ENCODE data around the gene ZRANB3. TPM values are rescaled to one million over a fixed set of nuclear protein-coding genes. Genes with fewer than 3 reads are reported as not detected.

The ZRANB3 gene
- total and polyA plus RNA-seq, 10 of the 15 experiments (the other 5 are each of a cell fraction or from before 2014, with no cell fraction given) = 5.6 to 11.4 (median 9.9) TPM

- no peak for FAIRE-seq
- POLR2A ChIA-PET = no interaction called here
- in situ Hi-C loops (cut with MboI) (no loop called here), intact Hi-C loops (cut with micrococcal nuclease; ENCODE audit: unreplicated experiment) (no loop called here)
- no peak for DNase-seq (ENCODE audit: low read depth, low spot score)
- Histone ChIP-seq H4K20me1 (ENCODE audit: control insufficient read depth, insufficient read depth) (no peaks in the 10 kb centered on the region), H3K27me3 (replicated peaks in 1 of 2; ENCODE audit: control insufficient read depth in 2 of 2, insufficient read depth in 2 of 2, low read length in 1 of 2) (no peaks in the 10 kb centered on the region), H3K36me3 (ENCODE audit: control insufficient read depth in 2 of 2, insufficient read depth in 2 of 2, low read length in 1 of 2) (no peaks in the 10 kb centered on the region), H3K4me2 (ENCODE audit: control insufficient read depth, insufficient read depth) (no peak overlapping the region), H3K79me2 (ENCODE audit: control insufficient read depth, insufficient read depth, low read length) (no peaks in the 10 kb centered on the region), H3K9ac (ENCODE audit: control insufficient read depth, insufficient read depth, low read length) (no peak overlapping the region), H2AFZ (ENCODE audit: control insufficient read depth, low read depth, low read length) (no peak overlapping the region), H3K9me3 (replicated peaks; ENCODE audit: control insufficient read depth, insufficient read depth, low read length) (no peaks in the 10 kb centered on the region), H3K4me1 (ENCODE audit: control insufficient read depth, insufficient read depth, low read length) (no peaks in the 10 kb centered on the region), H3K27ac (ENCODE audit: control insufficient read depth, insufficient read depth) (no peak overlapping the region), H3K4me3 (no peak overlapping the region)
- RAD21 ChIA-PET (ENCODE audit: unreplicated experiment) = no interaction called here
- CTCF ChIA-PET = no interaction called here
- no TSS peak for BruUV-seq (replicated peaks)
- 90% methylated on average over 5 of the region's 5 CpGs for WGBS (ENCODE audit: insufficient coverage, insufficient replicate concordance, low lambda C conversion rate, missing lambda C conversion rate)
- no peak for ATAC-seq
- TF ChIP-seq NFXL1 (IDR thresholded peaks at IDR 0.05; ENCODE audit: borderline replicate concordance) = no peak
- TF ChIP-seq NFYB (IDR thresholded peaks at IDR 0.05; ENCODE audit: insufficient read depth, low read depth, low read length) = no peak
- SMC1A ChIA-PET (ENCODE audit: uncharacterized antibody, unreplicated experiment) = no interaction called here
Observed at GRCh38 chr2:135186054-135186453, 345.0 kb downstream of the ZRANB3 start.

- Histone ChIP-seq H2AFZ (ENCODE audit: control insufficient read depth, low read depth, low read length) (no peak overlapping the region), H3K36me3 (ENCODE audit: control insufficient read depth in 2 of 2, insufficient read depth in 2 of 2, low read length in 1 of 2) (no peaks in the 10 kb centered on the region), H3K4me1 (ENCODE audit: control insufficient read depth, insufficient read depth, low read length) (no peaks in the 10 kb centered on the region), H3K27me3 (replicated peaks in 1 of 2; ENCODE audit: control insufficient read depth in 2 of 2, insufficient read depth in 2 of 2, low read length in 1 of 2) (no peaks in the 10 kb centered on the region), H3K79me2 (ENCODE audit: control insufficient read depth, insufficient read depth, low read length) (no peaks in the 10 kb centered on the region), H3K9ac (ENCODE audit: control insufficient read depth, insufficient read depth, low read length) (no peak overlapping the region), H3K4me3 (no peak overlapping the region), H3K4me2 (ENCODE audit: control insufficient read depth, insufficient read depth) (no peak overlapping the region), H3K27ac (ENCODE audit: control insufficient read depth, insufficient read depth) (no peak overlapping the region), H4K20me1 (ENCODE audit: control insufficient read depth, insufficient read depth) (no peaks in the 10 kb centered on the region), H3K9me3 (replicated peaks; ENCODE audit: control insufficient read depth, insufficient read depth, low read length) (no peaks in the 10 kb centered on the region)
- in situ Hi-C loops (cut with MboI) = no loop called here
- intact Hi-C loops (cut with micrococcal nuclease; ENCODE audit: unreplicated experiment) = no loop called here
- RAD21 ChIA-PET (ENCODE audit: unreplicated experiment) = no interaction called here
- no peak for DNase-seq (ENCODE audit: low read depth, low spot score)
- ATAC-seq = no peak
- SMC1A ChIA-PET (ENCODE audit: uncharacterized antibody, unreplicated experiment) = no interaction called here
- CTCF ChIA-PET = interaction anchor here (1.3 kb wide), 1 partner anchor 180 kb away, joined by 3 read pairs; no protein-coding TSS in a partner anchor
- 58% methylated on average over 1 of the region's 1 CpG for WGBS (ENCODE audit: insufficient coverage, insufficient replicate concordance, low lambda C conversion rate, missing lambda C conversion rate)
- BruUV-seq (replicated peaks) = no TSS peak
- POLR2A ChIA-PET = no interaction called here
- no peak for FAIRE-seq
- TF ChIP-seq ZBTB11 (CRISPR knock-in tag; IDR thresholded peaks at IDR 0.05) = no peak
- no peak for TF ChIP-seq WRNIP1 (IDR thresholded peaks at IDR 0.05; ENCODE audit: borderline replicate concordance, low read depth, low read length)
- no peak for TF ChIP-seq CREM (IDR thresholded peaks at IDR 0.05; ENCODE audit: low read depth)
- TF ChIP-seq ATF3 (IDR thresholded peaks at IDR 0.05; ENCODE audit: borderline replicate concordance, extremely low read depth, low read depth, low read length) = no peak
- TF ChIP-seq EGR1 (IDR thresholded peaks at IDR 0.05; ENCODE audit: borderline replicate concordance in 1 of 2, low read depth in 2 of 2, low read length in 2 of 2) = no peak
- TF ChIP-seq YY1 (IDR thresholded peaks at IDR 0.05; ENCODE audit: low read depth, low read length) = no peak
- no peak for TF ChIP-seq RELB (IDR thresholded peaks at IDR 0.05; ENCODE audit: low read depth)
- TF ChIP-seq POU2F2 (IDR thresholded peaks at IDR 0.05; ENCODE audit: borderline replicate concordance, low read depth, low read length) = no peak
- no peak for TF ChIP-seq CEBPB (IDR thresholded peaks at IDR 0.05; ENCODE audit: borderline replicate concordance in 1 of 2, low read depth in 2 of 2, low read length in 2 of 2)
- no peak for TF ChIP-seq NR2F1 (conservative IDR thresholded peaks at IDR 0.05)
- TF ChIP-seq ZZZ3 (IDR thresholded peaks at IDR 0.05; ENCODE audit: control insufficient read depth, insufficient read length, low read depth) = no peak
Observed at GRCh38 chr2:135183822-135184221, 347.2 kb downstream of the ZRANB3 start.

All from GM12878 (cell line).